IMR-90 (cell line): Measurements from ENCODE around the gene OSCAR. TPM values are rescaled to one million over a fixed set of nuclear protein-coding genes. Genes with fewer than 3 reads are reported as not detected.

ENCODE experiments used
- ATAC-seq: fragments of 200-7000 bp; cut with Tn5 transposase; 2 replicates; pipeline ENCODE4 v1.9.1; 2020; ENCODE audit warnings: low read depth, mild to moderate bottlenecking, moderate library complexity
- BruUV-seq: library from RNA; stranded (reverse); fragments of 400-500 nt; replicated peaks from 2 replicates; lab custom pipeline; 2021; lab: Mats Ljungman, UMichigan
- CTCF ChIA-PET: fragments of 300-600 bp; formaldehyde crosslinking; extraction: SDS; loops from one replicate; lab custom pipeline; 2021; ENCODE audit warnings: antibody characterized with exemption; lab: Yijun Ruan, JAX
- POLR2A ChIA-PET: fragments of 300-600 bp; sonication (Branson Sonifier 250); formaldehyde crosslinking; loops from one replicate; lab custom pipeline; 2022; ENCODE audit warnings: antibody characterized with exemption; ENCODE audit not compliant: unreplicated experiment; lab: Charles Lee
- DNase-seq: peaks from one replicate; pipeline ENCODE4 v3.0.0; 2013
- H2AFZ ChIP-seq: replicated peaks from 2 replicates; pipeline ENCODE3; 2013; ENCODE audit warnings: low read length, mild to moderate bottlenecking; ENCODE audit not compliant: poor library complexity
- H2AK5ac ChIP-seq: 2 replicates; pipeline ENCODE4 v1.6.1; 2013; ENCODE audit warnings: low read depth, low read length, inconsistent platforms
- H2AK9ac ChIP-seq: replicated peaks from 2 replicates; pipeline ENCODE3; 2013; ENCODE audit warnings: mild to moderate bottlenecking, low read depth, low read length, moderate library complexity; ENCODE audit not compliant: poor library complexity
- H2BK120ac ChIP-seq: 2 replicates; pipeline ENCODE4 v1.6.1; 2013; ENCODE audit warnings: low read depth, low read length, inconsistent platforms
- H2BK15ac ChIP-seq: 3 replicates; pipeline ENCODE4 v1.6.1; 2013; ENCODE audit warnings: low read depth, low read length, inconsistent platforms
- H2BK20ac ChIP-seq: 2 replicates; pipeline ENCODE4 v1.6.1; 2013; ENCODE audit warnings: low read depth, mild to moderate bottlenecking, inconsistent platforms, low read length, moderate library complexity
- H2BK5ac ChIP-seq: 2 replicates; pipeline ENCODE4 v1.6.1; 2013; ENCODE audit warnings: mild to moderate bottlenecking, low read depth, low read length, inconsistent platforms; ENCODE audit not compliant: poor library complexity, severe bottlenecking
- H3K14ac ChIP-seq: replicated peaks from 2 replicates; pipeline ENCODE4 v1.6.1; 2013; ENCODE audit warnings: low read depth, low read length, inconsistent platforms
- H3K18ac ChIP-seq: 2 replicates; pipeline ENCODE4 v1.6.1; 2013; ENCODE audit warnings: low read depth, low read length, control low read depth
- H3K23ac ChIP-seq: 2 replicates; pipeline ENCODE4 v1.6.1; 2013; ENCODE audit warnings: low read depth, low read length, inconsistent platforms
- H3K27ac ChIP-seq: 2 replicates; pipeline ENCODE4 v1.5.1; 2013; ENCODE audit warnings: mild to moderate bottlenecking, control low read depth, low read length; ENCODE audit not compliant: insufficient read depth
- H3K27me3 ChIP-seq: 2 replicates; pipeline ENCODE4 v1.6.1; 2013; ENCODE audit warnings: low read length; ENCODE audit not compliant: control insufficient read depth, insufficient read depth
- H3K36me3 ChIP-seq: 2 replicates; pipeline ENCODE4 v1.6.1; 2013; ENCODE audit warnings: low read length, mixed read lengths; ENCODE audit not compliant: control insufficient read depth, insufficient read depth
- H3K4ac ChIP-seq: 2 replicates; pipeline ENCODE4 v1.6.1; 2013; ENCODE audit warnings: low read depth, low read length, inconsistent platforms
- H3K4me1 ChIP-seq: 2 replicates; pipeline ENCODE4 v1.6.1; 2013; ENCODE audit warnings: low read length, mixed read lengths; ENCODE audit not compliant: control insufficient read depth, insufficient read depth
- H3K4me2 ChIP-seq: 2 replicates; pipeline ENCODE4 v1.6.1; 2013; ENCODE audit warnings: low read depth, mild to moderate bottlenecking, control low read depth, low read length, moderate library complexity
- H3K4me3 ChIP-seq: 2 replicates; pipeline ENCODE4 v1.5.1; 2013; ENCODE audit warnings: low read depth, mild to moderate bottlenecking, control low read depth, low read length, moderate library complexity; ENCODE audit not compliant: insufficient read depth
- H3K56ac ChIP-seq: 2 replicates; pipeline ENCODE4 v1.6.1; 2013; ENCODE audit warnings: low read length, inconsistent platforms; ENCODE audit not compliant: insufficient read depth; ENCODE audit errors: extremely low read depth
- H3K79me1 ChIP-seq, 2 experiments: 2 replicates each; pipeline ENCODE4 v1.6.1; 2013; ENCODE audit warnings: low read length in 2 of 2, inconsistent platforms in 1 of 2, low read depth in 1 of 2
- H3K9ac ChIP-seq: 2 replicates; pipeline ENCODE4 v1.6.1; 2013; ENCODE audit warnings: low read depth, low read length, control low read depth
- H3K9me1 ChIP-seq: 2 replicates; pipeline ENCODE4 v1.6.1; 2013; ENCODE audit warnings: low read length, inconsistent platforms; ENCODE audit not compliant: insufficient read depth
- H3K9me3 ChIP-seq: 2 replicates; pipeline ENCODE4 v1.6.1; 2013; ENCODE audit warnings: low read length; ENCODE audit not compliant: control insufficient read depth, insufficient read depth
- H4K20me1 ChIP-seq: 2 replicates; pipeline ENCODE4 v1.6.1; 2013; ENCODE audit warnings: low read length, inconsistent platforms; ENCODE audit not compliant: insufficient read depth
- H4K5ac ChIP-seq: 2 replicates; pipeline ENCODE4 v1.6.1; 2013; ENCODE audit warnings: mild to moderate bottlenecking, low read depth, low read length, control low read depth
- H4K8ac ChIP-seq, 2 experiments: 2 replicates each; pipeline ENCODE4 v1.6.1; 2013; ENCODE audit warnings: low read depth in 2 of 2, low read length in 2 of 2, control low read depth in 1 of 2, inconsistent platforms in 1 of 2
- H4K91ac ChIP-seq: 2 replicates; pipeline ENCODE4 v1.6.1; 2013; ENCODE audit warnings: low read depth, low read length, inconsistent platforms; ENCODE audit not compliant: insufficient read depth
- BHLHE40 ChIP-seq: fragments of 150-350 bp; IDR thresholded peaks from 2 replicates; pipeline ENCODE4 v1.6.1; 2016; ENCODE audit warnings: mild to moderate bottlenecking, low read depth, low read length
- CHD1 ChIP-seq: IDR thresholded peaks from 2 replicates; pipeline ENCODE4 v1.6.1; 2012; ENCODE audit warnings: low read depth, low read length, improper control_type of control experiment
- MAFK ChIP-seq: IDR thresholded peaks from 2 replicates; pipeline ENCODE4 v1.6.1; 2012; ENCODE audit warnings: low read depth, low read length, improper control_type of control experiment
- MAZ ChIP-seq: IDR thresholded peaks from 2 replicates; pipeline ENCODE4 v1.6.1; 2012; ENCODE audit warnings: low read depth, mild to moderate bottlenecking, low read length, improper control_type of control experiment, moderate library complexity, borderline replicate concordance
- RAD21 ChIP-seq: IDR thresholded peaks from 2 replicates; pipeline ENCODE4 v1.6.1; 2012; ENCODE audit warnings: low read length, improper control_type of control experiment
- RCOR1 ChIP-seq: IDR thresholded peaks from 2 replicates; pipeline ENCODE4 v1.6.1; 2012; ENCODE audit warnings: mild to moderate bottlenecking, low read length, improper control_type of control experiment; ENCODE audit not compliant: insufficient replicate concordance
- RFX5 ChIP-seq: IDR thresholded peaks from 2 replicates; pipeline ENCODE4 v1.8.0; 2012; ENCODE audit warnings: low read depth, mild to moderate bottlenecking, low read length, moderate library complexity
- SMC3 ChIP-seq: fragments of 150-350 bp; IDR thresholded peaks from 2 replicates; pipeline ENCODE4 v1.6.1; 2016; ENCODE audit warnings: low read depth, mild to moderate bottlenecking, antibody characterized with exemption, low read length, moderate library complexity
- WGBS, 2 experiments: methylation state at CpG; one replicate each; pipeline versions ENCODE4 v1.1.5 to v1.1.7; 2013; ENCODE audit warnings: missing lambda C conversion rate in 2 of 2; ENCODE audit not compliant: insufficient read length in 1 of 2; ENCODE audit errors: extremely low coverage in 2 of 2; 5-methylcytosine and 5-hydroxymethylcytosine counted together
- dilution Hi-C: fragments of 300-500 bp; cut with HindIII; formaldehyde crosslinking; loops from one replicate; pipeline ENCODE4 v1.14.3; 2018; ENCODE audit warnings: low sequenced_read_pairs; ENCODE audit not compliant: unreplicated experiment
- in situ Hi-C: fragments of 300-500 bp; cut with MboI; formaldehyde crosslinking; loops from 3 replicates; pipeline ENCODE4 v1.14.3; 2019; ENCODE audit warnings: low sequenced_read_pairs, inconsistent platforms, mixed read lengths
- intact Hi-C: fragments of 100-400 bp; cut with micrococcal nuclease; formaldehyde crosslinking; loops from 2 replicates; pipeline ENCODE4 v1.10.0; 2022
- polyA plus RNA-seq, 3 experiments: library from polyadenylated mRNA; depleted of rRNA; stranded (reverse); fragments of >200 nt; gene quantifications; 2 replicates each; pipeline ENCODE4 v1.2.3, GENCODE V29; 2012; ENCODE audit warnings: low replicate concordance in 1 of 3
- total RNA-seq: library from RNA; depleted of rRNA; stranded (reverse); fragments of >200 nt; gene quantifications from 2 replicates; pipeline ENCODE4 v1.2.3, GENCODE V29; 2012

The OSCAR gene
- total and polyA plus RNA-seq, 2 of the 4 experiments (the other 2 are of a cell fraction): 0.15 TPM; not detected in 1

DNA sequence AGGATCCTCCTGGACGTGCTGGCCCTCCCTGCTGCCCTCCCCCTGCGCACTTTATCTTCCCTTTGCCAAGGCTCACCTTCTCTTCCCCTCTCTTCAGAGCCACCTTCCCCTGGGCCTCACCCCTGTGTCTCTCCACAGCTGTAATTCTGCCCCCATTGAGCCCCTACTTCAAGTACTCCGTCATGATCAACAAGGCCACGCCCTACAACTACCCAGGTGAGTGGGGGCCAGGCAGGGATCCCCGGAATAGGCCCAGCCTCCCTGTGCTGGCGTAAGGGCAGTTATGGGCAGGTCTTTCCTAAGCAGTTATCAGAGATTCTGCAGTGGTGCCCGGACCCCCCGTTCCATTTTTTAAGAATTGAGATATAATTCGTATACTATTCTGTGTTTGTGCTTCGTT is 5.2 kb upstream of the OSCAR start:
- no peak overlapping the region for H3K4me3 ChIP-seq
- H3K4ac ChIP-seq: no peak overlapping the region
- TF ChIP-seq CHD1: no peak
- no peak for TF ChIP-seq RAD21
- no peak for TF ChIP-seq MAZ
- TF ChIP-seq SMC3: no peak
- no peak for TF ChIP-seq MAFK
- no peak for TF ChIP-seq RCOR1
- no peak for TF ChIP-seq BHLHE40
- TF ChIP-seq RFX5: no peak
- H3K36me3 ChIP-seq: peaks cover 44% of the 10 kb centered on the region
- no peak overlapping the region for H2BK15ac ChIP-seq
- no peaks in the 10 kb centered on the region for H3K9me3 ChIP-seq
- H3K56ac ChIP-seq: no peak overlapping the region
- ChIA-PET POLR2A (no interaction called here), CTCF (no interaction called here)
- H3K79me1 ChIP-seq: peaks cover 4 to 29% of the 10 kb centered on the region in 2 experiments
- no peaks in the 10 kb centered on the region for H3K9me1 ChIP-seq
- H3K27ac ChIP-seq: no peak overlapping the region
- no peak overlapping the region for H2BK120ac ChIP-seq
- in situ Hi-C loops (loop anchor here (25.0 kb wide), 1 partner anchor 357 kb away; the partner anchor contains the start of genes CDC42EP5 and LENG9), intact Hi-C loops (loop anchor here (10.0 kb wide), 1 partner anchor 241 kb away; the partner anchor contains the start of gene MYADM), dilution Hi-C loops (no loop called here)
- BruUV-seq: no TSS peak
- H3K4me1 ChIP-seq: no peaks in the 10 kb centered on the region
- H2AK9ac ChIP-seq: no peak overlapping the region
- H2BK5ac ChIP-seq: no peak overlapping the region
- DNase-seq: no peak
- no peak overlapping the region for H3K23ac ChIP-seq
- no peak overlapping the region for H3K4me2 ChIP-seq
- no peak overlapping the region for H3K18ac ChIP-seq
- 100% methylated on average over 5 of the region's 10 CpGs; no CpG with 5 or more reads in 1 of the 2 experiments for WGBS, 2 experiments
- H4K8ac ChIP-seq: no peak overlapping the region
- H4K91ac ChIP-seq: no peak overlapping the region
- H2AK5ac ChIP-seq: no peak overlapping the region
- no peak overlapping the region for H3K14ac ChIP-seq
- no peak for ATAC-seq
- peaks cover 4% of the 10 kb centered on the region; the same call in 1 of the 2 replicates for H4K20me1 ChIP-seq
- H3K27me3 ChIP-seq: no peaks in the 10 kb centered on the region
- H2AFZ ChIP-seq: no peak overlapping the region
- no peak overlapping the region for H3K9ac ChIP-seq
- no peak overlapping the region for H4K5ac ChIP-seq
- H2BK20ac ChIP-seq: no peak overlapping the region
